EL (cell line): ENCODE data around the gene PDGFA.

Source experiments
- DNase-seq: peaks from one replicate; pipeline ENCODE4 v3.0.0-alpha.2; 2016

The PDGFA gene

DNA sequence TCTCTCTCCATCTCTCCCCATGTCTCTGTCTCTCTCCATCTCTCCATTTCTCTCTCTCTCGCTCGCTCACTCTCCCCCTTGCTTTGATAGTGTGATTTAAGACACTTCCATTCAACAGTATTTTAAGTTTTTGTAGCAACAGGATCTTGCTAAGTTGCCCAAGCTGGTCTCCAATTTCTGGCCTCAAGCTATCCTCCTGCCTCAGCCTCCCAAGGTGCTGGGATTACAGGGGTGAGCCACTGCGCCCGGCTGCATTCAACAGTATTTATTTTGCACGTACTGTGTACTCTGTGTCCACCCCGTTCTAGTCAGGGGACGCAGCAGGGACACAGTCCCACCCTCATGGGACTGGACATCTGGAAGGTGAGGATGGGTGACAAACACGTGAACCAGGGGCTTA lies 14.4 kb upstream of the PDGFA start:
- no peak for DNase-seq

DNA sequence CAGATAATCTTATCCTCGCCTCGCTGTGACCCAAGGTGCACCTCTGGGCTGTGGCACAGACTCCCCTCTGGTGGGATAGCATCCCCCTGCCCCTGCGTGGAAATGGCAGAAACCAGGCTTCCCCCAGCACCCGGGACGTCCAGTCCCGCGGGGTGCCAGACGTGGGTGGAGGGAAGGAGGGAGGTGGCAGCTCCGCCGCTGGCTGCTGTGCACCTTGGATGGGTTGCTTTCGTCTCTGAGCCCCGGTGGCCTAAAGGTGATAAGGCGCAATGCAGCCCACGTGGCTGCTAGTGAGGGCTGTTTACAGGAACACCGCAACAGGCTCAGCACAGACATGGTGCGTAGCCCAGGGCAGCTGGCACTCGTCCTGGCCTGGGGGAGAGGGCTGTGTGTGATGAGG lies 13.6 kb upstream of the PDGFA start:
- no peak for DNase-seq

DNA sequence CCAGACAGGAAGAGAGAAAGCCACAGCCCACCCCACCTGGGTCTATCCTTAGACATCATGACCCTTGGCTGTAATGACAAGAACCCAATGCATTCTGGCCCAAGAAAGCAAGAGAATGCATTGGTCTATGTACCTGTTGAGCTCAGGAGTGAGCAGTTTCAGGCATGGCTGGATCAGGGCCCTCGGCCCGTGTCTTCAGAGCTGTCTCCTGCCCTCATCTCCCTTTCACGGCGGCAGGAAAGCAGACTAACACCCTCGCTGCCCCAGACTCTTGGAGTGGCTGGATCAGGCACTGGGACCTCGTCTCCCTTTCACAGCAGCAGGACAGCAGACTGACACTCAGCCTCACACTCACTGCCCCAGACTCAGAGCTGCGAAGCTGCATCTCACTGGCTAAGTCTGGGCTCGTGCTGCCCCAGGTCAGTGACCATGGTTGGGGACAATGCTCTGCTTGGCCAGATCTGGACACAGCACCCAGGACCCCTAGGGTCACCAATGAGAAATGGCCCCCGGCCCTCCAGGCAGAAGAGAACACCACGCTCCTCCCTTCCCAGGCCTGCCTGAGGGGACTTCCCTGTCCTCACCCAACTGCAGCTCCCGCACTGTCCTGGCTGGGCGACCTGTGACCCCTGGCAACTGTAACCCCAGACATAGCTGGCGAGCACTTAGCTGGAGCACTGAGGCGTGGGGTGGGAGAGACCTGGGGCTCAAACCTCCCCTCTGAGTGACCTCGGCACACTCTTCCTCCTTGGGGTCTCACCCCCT lies 12.9 kb upstream of the PDGFA start:
- DNase-seq = no peak

DNA sequence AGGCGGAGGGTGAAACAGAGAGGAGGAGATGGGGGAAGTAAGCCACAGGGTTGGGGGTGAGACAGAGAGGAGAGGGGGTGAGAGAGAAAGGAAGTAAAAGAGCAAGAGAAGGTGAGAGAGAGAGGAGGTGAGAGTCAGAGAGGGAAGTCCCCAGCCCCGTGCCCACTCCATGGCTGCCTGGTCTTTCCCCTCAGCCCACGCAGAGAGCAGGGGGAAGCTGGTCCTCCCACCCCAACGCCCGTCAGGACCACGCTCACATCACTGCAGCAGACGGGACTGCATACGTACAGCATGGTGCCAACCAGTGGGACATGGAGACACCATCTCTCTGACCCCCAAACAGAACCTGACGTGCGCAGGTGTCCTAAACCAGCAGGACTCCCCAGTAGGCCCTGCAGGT lies 12.1 kb upstream of the PDGFA start:
- no peak for DNase-seq

DNA sequence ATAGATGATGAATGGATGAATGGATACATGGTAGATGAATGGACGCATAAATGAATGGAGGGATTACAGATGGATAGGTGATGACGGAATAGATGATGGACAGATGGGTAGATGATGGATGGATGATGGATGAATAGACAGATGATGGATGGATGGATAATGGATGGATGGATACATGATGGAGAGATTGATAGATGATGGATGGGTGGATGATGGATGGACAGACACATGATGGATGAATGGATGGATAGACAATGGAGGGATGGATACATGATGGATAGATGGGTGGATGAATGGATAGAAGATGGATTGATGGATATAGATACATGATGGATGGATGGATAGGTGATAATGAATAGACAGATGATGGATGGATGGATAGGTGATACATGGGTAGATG lies 8.8 kb upstream of the PDGFA start:
- DNase-seq = no peak

DNA sequence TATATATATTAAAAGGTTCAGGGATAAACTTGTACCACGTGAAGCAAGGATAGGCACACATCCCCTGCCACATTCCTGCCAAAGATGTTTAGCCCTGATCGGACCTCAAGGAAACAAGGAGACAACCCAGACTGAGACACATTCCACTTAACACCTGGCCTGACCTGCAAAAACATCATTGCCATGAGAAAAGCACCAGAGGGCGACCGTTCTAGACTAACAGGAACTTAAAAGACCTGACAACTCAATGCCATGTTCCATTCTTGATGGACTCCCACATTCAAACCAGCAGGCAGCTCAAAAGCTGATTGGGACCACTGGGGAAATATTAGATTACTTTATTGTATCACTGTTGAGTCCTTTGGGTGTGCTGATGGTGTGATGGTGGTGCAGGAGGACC lies 8.1 kb upstream of the PDGFA start:
- no peak for DNase-seq

DNA sequence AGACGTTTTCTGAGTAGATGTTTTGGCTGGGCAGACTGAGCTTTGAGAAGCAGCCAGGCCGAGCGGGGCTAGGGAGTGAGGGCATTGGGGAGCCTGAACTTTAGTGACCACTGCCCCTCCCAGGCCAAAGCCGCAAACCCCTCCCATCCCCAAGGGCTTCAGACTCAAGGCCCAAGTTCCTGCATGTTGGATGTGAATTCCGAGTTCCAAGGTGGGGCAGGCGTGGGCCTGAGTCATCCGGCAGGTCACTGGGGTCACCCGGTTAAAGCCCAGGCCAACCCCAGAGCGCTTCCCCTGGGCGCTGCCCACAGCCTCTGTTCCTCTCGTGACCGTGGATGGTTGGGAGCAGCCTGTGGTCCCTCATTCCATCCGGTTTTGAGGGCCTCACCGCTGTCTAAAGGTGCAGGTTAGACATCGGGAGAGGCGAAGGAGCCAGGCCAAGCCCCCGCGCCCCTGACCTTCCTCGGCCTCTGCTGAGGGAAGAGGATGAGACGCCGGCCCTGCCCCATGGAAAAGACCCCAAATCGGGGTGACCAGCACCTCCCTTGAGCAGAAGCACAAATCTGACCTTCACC lies 6.9 kb upstream of the PDGFA start:
- no peak for DNase-seq

DNA sequence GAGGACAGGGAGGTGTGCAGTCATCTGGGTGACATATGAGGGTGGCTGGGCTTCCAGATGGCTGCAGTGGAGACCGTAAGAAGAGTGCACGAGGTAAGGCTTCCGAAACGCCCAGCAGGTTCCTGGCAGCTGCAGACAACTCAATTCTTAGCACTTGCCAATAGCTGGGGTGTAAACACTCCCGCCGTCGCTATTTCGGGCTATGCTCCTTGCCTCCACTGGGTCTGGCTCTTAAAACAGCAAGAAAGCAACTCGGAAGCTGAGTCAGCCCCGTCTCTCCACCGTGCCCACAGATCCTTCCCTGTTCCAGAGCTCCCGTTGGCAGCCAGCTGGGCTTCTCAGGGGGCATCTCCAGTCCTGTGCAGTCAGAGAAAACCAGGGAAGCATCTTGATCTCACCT lies 6.1 kb upstream of the PDGFA start:
- DNase-seq = peak; percentile 13

DNA sequence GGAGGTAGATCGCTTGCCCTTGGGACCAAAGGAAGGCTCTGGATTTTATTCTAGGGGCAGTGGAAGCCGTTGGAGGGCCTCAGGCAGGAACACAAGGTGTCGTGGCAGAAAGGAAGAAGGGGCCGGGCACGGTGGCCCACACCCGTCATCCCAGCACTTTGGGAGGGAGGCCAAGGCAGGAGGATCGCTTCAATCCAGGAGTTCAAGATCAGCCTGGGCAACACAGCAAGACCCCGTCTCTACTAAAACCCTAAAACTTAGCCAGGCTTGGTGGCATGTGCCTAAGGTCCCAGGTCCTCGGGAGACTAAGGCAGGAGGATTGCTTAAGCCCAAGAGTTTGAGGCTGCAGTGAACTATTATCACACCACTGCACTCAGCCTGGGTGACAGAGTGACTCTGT lies 5.2 kb upstream of the PDGFA start:
- no peak for DNase-seq

DNA sequence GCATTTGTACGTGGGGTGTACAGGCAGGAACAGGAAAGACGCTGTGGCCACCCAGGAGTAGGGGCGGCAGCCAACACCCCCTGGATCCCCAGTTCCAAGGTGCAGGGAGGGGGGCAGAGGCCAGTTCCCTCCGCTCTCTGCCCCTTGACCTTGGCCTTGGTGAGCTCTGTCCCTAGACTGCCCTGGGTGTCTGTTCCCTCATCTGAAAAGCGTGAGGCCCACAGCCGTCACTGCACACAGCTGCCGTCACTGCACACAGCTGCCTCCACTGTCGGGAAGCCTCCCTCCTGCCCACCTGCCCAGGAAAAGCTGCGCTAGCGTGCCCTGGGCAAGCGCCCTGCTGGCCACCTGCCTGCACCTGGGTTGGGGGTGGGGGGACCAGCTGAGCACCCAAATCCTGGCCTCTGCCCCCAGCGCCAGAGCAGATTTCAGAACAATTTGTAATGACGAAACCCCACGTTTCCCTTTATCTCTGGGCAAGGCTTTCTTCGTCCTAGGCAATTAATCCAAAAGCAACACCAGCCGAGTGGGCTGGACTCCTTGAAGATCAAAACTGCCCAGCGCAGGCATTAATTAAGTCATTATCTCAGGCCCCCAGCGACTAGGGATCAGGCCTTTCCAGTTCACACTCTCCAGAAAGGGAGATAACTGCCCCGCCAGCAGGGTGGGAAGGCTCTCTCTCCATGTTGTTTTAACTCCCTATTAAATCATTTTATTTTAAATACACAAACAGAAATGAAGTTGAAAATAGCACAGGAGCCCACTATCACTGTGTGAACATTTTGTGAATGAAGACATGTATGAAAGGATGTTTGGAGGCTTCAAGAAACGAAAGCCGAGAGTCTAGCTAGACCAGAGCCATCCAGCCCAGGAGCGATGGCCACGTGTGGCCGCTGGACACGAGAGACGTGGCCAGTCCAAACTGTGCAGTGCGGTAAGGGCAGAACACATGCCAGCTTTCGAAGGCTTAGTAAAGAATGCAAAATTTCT lies 4.0 kb upstream of the PDGFA start:
- DNase-seq = no peak

DNA sequence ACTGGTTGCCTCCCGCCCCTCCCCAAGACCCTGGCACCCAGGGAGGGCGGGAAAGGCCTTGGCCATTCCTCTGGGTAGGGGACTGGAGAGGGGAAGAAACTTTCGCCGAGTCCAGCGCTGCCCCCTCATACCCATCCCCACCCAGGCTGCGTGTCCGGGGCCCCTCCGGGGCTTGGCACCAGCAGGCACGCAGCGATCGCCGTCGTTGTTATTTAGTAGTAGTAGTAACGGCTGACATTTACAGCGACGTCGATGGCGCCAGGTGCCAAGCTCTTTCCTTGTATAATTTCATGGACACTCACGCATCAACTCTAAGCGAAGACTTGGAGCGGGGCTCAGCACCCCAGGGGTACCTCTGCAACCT lies 3.3 kb upstream of the PDGFA start:
- no peak for DNase-seq

DNA sequence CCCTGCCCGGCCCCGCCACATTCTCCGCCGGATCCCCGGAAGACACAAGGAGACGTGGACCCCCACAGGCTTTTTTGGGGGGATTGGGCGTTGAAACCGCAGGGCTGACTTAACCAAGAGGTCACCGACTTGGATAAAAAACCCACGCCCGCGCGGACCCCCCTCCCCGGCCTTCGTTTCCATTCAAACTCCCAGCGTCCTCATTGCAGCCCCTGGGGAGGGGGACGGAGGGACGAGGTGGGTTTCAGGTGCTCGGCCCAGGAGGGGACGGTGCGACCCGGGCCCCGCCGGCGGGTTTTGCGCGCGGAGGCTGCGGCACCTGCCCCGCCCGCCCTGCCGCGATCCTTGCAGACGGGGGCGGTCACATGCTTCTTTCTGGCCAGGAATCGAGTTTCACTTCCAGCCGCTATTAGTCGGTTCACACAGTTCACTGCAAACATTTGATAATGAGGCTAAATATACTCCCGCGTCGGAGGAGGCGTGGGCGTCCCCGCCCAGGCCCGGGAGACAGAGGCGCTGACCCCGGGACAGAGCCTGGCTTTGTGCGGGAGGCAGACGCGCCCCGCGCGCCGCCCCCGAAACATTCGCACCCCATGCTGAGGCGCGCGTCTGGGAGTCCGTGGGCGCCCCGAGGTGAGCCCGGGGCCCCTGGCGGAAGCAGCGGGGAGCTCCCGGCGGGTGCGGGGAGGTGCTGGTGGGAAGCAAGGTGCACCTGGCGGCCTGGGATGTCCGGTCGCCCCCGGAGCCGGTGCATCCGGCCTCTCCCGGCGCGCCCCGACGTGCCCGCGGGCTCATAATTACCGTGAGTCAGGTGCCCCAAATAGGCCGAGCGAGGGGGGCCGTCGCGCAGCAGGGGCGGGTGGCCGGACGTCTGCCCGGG lies 2.7 kb upstream of the PDGFA start:
- peak; percentile 32 for DNase-seq

DNA sequence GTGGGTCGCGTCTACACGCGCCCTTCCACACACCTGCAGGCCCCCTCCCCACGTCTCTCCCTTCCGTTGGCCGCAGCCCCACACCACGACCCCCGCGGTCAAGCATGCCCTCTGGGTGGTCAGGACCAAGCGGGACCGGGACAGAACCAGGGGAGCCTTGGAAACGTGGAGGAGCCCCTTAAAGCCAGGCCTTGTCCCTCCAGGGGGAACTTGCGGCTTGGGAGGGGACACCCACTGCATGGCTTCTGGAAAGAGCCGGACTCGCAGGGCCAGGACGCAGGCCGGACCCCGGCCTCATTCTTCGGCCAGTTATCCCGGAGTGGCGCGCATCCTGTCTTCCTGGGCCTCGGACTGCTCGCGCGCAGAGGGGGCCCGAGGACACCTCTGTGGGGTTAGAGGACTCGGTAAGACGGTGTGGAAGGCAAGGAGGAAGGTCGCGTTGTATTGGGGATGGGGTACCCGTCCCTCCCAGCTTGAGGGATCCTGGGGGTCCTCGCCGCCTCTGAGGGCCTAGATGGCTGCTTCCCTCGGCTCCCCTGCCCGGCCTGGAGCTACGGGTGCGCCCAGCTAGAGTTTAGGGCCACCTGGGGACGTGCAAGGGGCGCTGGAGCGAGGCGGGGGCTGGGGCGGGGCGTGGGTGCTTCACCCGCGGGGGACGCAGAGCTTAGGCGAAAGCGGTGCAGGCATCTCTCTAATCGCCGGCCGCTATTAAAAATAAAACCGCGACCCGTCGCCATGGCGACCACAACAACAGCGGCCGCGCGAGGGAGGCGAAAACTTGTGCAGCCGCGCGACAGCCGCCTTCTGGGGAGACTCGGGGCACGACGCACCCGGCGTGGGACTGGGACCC lies 1.8 kb upstream of the PDGFA start:
- peak; percentile 54 for DNase-seq

DNA sequence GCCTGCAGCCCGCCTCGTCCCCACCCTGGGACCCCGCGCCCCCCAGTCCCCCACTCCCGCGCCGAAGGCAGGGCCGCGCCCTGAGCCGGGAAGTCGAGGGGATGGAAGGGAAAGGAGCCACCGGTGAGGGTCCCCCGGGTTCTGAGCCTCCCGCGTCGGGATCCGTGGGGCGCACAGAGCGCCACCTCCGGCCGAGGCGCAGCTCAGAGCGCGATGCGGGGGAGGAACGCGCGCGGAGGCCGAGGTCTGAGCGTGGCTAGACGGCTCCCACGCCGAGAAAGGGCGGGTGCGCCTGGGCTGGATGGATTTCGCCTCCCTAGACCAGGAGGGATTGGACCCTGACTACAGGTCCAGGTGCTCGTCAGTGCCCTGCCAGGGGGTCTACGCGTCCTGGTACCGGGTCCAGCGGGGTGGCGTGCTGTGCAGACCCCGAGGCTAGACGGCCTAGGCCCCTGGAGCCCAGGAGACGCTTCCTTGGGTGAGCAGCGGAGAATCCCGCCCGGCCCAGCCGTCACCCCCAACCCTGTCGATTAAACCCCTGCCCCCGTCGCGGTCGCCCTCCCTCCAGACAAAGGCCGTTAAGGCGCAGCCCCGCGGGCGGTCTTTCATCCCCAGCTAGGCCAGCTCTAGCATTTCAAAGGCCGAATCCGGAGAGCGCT lies 986 bp upstream of the PDGFA start:
- DNase-seq = no peak

DNA sequence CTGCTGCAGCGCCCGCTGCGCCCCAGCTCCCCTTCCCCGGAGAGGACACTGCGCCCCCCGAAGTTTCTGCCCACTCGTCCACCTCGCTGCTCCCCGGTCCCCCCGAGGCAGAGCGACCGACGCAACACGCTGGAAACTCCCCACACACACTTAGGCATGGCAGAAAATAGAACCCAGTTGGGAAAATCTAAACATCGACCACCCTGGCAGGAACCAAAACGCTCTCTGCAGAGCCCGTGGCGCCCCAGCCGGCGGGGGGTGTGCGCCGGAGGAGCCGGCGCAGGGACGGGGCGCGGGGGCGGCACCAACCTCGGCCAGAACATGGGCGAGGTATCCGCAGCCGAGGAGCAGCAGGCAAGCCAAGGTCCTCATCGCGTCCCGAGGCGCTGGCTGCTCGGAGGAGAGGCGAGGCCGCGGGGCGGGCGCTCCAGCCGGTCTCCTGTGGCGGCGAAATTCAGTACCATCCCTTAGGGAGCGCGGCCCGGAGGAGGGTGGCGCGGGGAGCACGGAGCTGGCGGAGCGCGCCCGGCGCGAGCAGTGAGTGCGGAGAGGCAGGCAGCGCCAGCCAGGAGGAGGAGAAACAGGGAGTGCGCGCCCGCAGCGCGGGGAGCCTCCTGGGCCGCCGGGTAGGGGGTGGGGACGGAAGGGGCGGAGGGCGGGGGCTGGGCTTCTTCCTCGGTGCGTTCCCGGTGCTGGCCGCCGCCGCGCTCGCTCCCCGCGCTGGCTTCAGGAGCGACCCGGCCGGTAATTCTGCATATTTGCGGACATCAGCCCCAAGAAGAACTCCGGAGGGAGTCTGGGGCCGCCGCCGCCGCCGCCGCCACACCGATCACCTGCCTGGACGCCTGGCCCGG lies 789 bp downstream of the PDGFA start:
- DNase-seq = peak; percentile 78

DNA sequence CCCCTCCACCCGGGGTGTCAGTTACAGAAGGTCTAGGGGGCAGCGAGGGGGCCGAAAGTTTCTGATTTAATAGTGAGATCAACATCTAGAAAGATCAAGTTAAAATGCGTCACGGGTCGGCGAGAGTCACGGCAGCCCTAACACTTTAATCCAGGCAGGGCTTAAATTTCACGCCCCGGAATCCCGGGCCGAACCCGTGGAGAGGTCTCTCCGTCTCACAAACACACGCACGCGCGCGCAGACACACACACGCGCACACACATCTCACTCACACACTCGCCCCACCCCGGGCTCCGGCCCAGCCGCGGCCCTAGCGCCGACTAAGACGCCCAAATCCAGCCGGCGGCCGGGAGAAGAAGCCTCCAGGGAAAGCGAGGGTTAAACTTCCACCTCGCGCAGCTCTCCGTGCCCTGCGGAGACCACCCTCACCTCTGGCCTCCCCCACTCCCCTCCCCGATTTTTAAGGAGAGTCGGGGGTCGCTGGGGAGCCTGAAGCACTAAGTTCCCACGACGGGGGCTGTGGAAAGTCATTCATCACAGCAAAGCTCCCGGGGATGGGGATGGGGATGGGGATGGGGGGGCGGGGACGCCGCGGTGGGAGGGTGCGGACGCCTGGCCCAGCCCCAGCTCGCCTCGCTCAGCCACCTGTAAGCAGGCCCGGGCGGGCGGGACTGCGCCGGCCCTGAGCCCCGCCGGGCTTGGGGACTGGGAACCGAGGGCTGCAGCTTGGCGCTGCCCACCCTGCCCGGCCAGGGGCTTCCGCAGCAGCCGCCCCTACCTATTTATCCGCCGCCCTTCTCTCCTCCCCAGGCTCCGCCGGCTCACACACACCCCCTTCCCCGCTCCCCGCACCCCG lies 1.6 kb downstream of the PDGFA start:
- peak; percentile 56 for DNase-seq

DNA sequence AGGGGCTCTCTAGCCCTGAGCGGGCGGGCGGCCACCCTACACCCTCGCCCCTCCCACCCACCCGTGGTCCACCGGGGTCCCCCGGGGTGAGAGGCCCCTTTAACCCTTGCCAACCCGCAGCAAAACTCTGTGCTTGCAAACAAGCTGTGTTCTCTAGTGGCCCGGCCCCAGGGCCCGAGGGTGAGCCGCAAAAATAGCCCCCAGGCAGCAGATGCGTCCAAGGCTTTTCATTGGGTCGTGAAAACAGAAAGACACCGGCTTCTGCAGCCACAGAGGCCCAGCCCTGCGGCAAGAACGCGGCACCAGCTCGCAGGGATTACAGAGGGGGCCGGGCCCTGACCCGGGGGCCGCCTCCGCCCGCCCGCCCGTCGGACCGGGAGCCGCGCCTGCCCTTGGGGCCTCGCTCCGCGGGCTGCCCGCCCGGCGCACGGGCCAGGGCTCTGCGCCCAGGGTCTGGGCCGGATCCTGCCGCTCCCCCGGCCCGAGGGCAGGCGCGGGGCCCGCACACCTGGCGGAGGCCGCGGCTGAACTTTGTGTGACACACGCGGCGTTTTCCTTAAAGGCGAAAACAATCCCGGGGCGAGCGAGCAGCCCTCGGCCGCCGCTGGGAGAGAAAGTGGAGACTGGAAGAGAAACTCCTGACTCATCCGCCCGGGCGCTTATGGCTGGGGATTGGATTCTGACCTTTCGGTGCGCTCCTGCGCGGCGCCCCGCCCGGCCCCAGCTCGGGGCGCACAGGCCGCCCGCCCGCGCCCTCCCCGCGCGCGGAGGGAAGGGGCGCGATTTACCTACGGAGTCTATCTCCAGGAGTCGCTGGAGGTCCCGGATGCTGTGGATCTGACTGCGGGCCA lies 2.8 kb downstream of the PDGFA start:
- DNase-seq = peak; percentile 83

DNA sequence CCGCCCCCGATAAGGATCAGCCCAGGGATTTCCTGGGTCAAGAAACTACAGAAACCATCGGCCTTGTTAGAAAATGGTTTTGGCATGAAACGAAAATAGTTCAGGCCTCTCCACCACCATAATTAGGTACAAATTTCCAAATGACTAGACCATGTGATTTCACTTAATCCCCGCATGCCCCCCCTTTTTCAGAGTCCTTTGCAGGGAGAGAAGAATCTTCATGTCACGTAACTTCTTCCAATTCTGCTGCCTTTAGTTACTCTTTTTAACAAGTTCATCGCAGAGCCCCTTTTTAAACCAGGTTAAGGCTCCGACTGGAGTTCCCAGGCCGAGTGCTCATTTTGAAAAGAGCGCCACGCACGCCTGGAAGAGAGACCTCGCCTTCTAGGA lies 3.4 kb downstream of the PDGFA start:
- DNase-seq = no peak
